ENCODE measurements around the gene C1orf210.

C1orf210 gene

DNA sequence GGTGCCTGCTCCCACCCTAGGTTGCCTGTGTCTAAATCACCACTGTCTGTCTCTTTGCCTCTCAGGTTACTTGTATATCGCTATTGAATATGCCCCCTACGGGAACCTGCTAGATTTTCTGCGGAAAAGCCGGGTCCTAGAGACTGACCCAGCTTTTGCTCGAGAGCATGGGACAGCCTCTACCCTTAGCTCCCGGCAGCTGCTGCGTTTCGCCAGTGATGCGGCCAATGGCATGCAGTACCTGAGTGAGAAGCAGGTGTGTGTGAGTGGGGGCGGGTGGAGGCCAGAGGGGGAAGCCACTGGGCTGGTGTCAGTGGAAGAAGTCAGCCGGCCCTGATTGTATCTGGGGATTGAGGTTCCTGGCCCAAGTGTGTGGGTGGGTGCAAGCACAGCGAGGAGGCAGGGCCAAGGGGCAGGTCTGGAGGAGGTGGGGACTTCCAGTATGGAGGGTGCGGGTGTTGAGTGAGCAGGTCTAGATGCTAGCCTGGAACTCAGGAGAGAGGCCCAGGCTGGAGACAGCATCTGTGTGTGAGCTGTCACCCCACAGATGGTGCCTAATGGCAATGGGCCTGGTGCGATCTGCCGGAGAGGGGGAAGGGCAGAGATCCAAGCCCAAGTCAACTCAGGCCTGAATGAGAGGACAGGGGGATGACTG lies 32.6 kb upstream of the C1orf210 start:
- Histone ChIP-seq H3K4me3 (IDR thresholded peaks at IDR 0.05; ENCODE audit: insufficient read depth, low read depth, low read length) (no peak overlapping the region), H3K9ac (no peak overlapping the region), H3K27me3 (ENCODE audit: insufficient read depth, low read depth) (no peaks in the 10 kb centered on the region), H3K79me2 (ENCODE audit: insufficient read depth, low read depth) (no peaks in the 10 kb centered on the region), H2AFZ (ENCODE audit: low read depth) (no peak overlapping the region), H3K36me3 (ENCODE audit: insufficient read depth) (no peaks in the 10 kb centered on the region), H3K4me1 (ENCODE audit: low read depth, poor library complexity, severe bottlenecking) (no peaks in the 10 kb centered on the region), H3K27ac (no peak overlapping the region), H3K4me2 (no peak overlapping the region), H4K20me1 (ENCODE audit: insufficient read depth) (no peaks in the 10 kb centered on the region)
- TF ChIP-seq, protein P1, sequence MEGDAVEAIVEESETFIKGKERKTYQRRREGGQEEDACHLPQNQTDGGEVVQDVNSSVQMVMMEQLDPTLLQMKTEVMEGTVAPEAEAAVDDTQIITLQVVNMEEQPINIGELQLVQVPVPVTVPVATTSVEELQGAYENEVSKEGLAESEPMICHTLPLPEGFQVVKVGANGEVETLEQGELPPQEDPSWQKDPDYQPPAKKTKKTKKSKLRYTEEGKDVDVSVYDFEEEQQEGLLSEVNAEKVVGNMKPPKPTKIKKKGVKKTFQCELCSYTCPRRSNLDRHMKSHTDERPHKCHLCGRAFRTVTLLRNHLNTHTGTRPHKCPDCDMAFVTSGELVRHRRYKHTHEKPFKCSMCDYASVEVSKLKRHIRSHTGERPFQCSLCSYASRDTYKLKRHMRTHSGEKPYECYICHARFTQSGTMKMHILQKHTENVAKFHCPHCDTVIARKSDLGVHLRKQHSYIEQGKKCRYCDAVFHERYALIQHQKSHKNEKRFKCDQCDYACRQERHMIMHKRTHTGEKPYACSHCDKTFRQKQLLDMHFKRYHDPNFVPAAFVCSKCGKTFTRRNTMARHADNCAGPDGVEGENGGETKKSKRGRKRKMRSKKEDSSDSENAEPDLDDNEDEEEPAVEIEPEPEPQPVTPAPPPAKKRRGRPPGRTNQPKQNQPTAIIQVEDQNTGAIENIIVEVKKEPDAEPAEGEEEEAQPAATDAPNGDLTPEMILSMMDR (conservative IDR thresholded peaks at IDR 0.05; ENCODE audit: low read depth, low read length) = no peak

DNA sequence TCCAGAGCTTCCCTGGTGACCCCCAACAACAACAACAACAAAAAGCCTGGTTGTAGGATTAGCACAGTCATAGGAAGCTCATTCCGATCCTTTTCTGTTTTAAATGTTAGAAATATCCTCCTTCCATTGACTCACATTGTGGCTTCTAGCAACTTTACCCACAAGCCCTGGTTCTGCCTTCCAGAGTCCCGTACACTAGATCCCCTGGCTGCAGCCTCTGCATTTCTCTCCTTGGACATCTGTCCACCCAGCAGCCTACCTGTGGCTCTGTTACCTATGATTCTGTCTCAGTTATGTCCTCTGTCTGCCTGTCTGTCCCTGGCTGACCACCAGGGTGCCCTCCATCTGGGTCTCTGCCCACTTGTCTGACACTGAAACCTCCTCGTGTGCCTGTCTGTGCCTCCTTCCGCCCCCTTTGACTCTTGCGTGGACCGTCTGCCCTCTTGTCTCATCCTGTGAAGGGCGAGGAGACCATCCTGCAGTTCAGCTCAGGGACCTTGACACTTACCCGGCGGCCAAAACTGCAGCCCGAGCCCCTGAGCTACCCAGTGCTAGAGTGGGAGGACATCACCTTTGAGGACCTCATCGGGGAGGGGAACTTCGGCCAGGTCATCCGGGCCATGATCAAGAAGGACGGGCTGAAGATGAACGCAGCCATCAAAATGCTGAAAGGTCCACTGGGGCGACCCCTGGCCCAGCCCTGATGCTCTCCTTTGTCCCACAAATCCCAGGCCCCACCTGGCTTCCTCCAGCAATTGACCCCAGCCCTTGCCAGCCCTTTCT lies 31.5 kb upstream of the C1orf210 start:
- Histone ChIP-seq H3K4me3 (IDR thresholded peaks at IDR 0.05; ENCODE audit: insufficient read depth, low read depth, low read length) (no peak overlapping the region), H3K4me1 (ENCODE audit: low read depth, poor library complexity, severe bottlenecking) (no peaks in the 10 kb centered on the region), H2AFZ (ENCODE audit: low read depth) (no peak overlapping the region), H3K27ac (no peak overlapping the region), H3K4me2 (no peak overlapping the region), H3K27me3 (ENCODE audit: insufficient read depth, low read depth) (no peaks in the 10 kb centered on the region), H4K20me1 (ENCODE audit: insufficient read depth) (no peaks in the 10 kb centered on the region), H3K9ac (no peak overlapping the region), H3K36me3 (ENCODE audit: insufficient read depth) (no peaks in the 10 kb centered on the region), H3K79me2 (ENCODE audit: insufficient read depth, low read depth) (no peaks in the 10 kb centered on the region)
- TF ChIP-seq, protein P1 (conservative IDR thresholded peaks at IDR 0.05; ENCODE audit: low read depth, low read length) = no peak

DNA sequence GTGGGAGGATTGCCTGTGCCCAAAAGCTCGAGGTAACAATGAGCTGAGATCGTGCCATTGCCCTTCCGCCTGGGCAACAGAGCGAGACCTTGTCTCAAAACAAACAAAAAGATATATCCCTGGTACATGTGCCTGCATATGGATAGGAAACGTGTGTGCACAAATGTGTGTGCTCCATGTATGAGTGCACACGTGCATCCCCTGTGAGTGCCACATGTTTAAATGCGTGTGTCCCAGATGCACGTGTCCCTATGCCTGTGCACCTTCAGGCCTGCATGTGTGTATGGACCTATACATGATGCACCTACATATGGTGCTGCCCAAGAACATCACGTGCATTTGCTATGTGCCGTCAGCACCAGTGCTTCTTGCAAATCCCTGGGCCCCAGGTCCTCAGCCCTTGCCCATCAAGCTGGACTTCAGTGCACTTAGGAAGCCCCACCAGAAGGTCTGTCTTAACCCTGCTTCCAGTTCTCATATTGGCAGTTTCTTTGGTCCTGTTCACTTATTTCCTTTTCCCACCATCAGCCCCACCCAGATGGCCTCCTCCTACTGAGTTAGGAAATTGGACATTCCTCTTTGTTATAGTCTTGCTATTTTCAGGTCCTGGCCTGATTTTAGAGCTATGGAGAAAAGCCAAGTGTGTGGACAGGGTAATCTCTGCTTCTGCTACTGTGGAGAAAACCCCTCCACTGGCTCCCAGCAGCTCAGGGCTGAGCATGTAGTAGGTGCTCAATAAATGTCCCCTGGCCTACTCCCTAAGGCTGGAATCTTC lies 30.8 kb upstream of the C1orf210 start:
- no peaks in the 10 kb centered on the region for H3K27me3 ChIP-seq (ENCODE audit: insufficient read depth, low read depth)
- H3K36me3 ChIP-seq (ENCODE audit: insufficient read depth) = no peaks in the 10 kb centered on the region
- no peak overlapping the region for H2AFZ ChIP-seq (ENCODE audit: low read depth)
- no peak overlapping the region for H3K4me3 ChIP-seq (IDR thresholded peaks at IDR 0.05; ENCODE audit: insufficient read depth, low read depth, low read length)
- H3K79me2 ChIP-seq (ENCODE audit: insufficient read depth, low read depth) = no peaks in the 10 kb centered on the region
- no peaks in the 10 kb centered on the region for H4K20me1 ChIP-seq (ENCODE audit: insufficient read depth)
- no peak overlapping the region for H3K27ac ChIP-seq
- TF ChIP-seq, protein P1 (conservative IDR thresholded peaks at IDR 0.05; ENCODE audit: low read depth, low read length) = no peak
- H3K9ac ChIP-seq = no peak overlapping the region
- no peak overlapping the region for H3K4me2 ChIP-seq
- no peaks in the 10 kb centered on the region for H3K4me1 ChIP-seq (ENCODE audit: low read depth, poor library complexity, severe bottlenecking)

DNA sequence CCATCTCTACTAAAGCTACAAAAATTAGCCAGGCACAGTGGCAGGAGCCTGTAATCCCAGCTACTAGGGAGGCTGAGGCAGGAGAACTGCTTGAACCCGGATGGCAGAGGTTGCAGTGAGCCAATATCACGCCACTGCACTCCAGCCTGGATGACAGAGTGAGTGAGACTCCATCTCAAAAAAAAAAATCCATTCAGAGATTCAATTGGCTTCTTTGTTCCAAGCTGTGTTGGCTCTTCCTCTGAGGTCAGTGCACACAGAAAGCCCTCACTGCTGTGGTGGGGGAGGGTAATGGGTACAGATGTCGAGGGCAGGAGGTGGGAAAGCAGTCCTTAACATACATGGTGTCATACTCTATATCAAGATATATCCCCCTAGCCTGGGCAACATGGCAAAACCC lies 30.1 kb upstream of the C1orf210 start:
- TF ChIP-seq, protein P1 (conservative IDR thresholded peaks at IDR 0.05; ENCODE audit: low read depth, low read length) = no peak
- Histone ChIP-seq H2AFZ (ENCODE audit: low read depth) (no peak overlapping the region), H3K4me1 (ENCODE audit: low read depth, poor library complexity, severe bottlenecking) (no peaks in the 10 kb centered on the region), H4K20me1 (ENCODE audit: insufficient read depth) (no peaks in the 10 kb centered on the region), H3K27ac (no peak overlapping the region), H3K4me3 (IDR thresholded peaks at IDR 0.05; ENCODE audit: insufficient read depth, low read depth, low read length) (no peak overlapping the region), H3K27me3 (ENCODE audit: insufficient read depth, low read depth) (no peaks in the 10 kb centered on the region; the same call in 1 of the 2 replicates), H3K4me2 (no peak overlapping the region), H3K36me3 (ENCODE audit: insufficient read depth) (no peaks in the 10 kb centered on the region), H3K9ac (no peak overlapping the region), H3K79me2 (ENCODE audit: insufficient read depth, low read depth) (no peaks in the 10 kb centered on the region)

Measured in KMS-11 (cell line).